SKM-1 (cell line): ENCODE results near the gene TAS2R60.
"Not testable (repeated sequence)": the region's sequence is repeated elsewhere in the genome, so short reads cannot be mapped to it uniquely, and the experiment has no call there.

Source experiments
- DNase-seq: peaks from one replicate; lab custom pipeline; 2025; ENCODE audit not compliant: unreplicated experiment; lab: John Stamatoyannopoulos, UW

TAS2R60 gene

GRCh38 chr7:143472071-143472689 lies 28.9 kb downstream of the TAS2R60 start:
- DNase-seq = not testable (repeated sequence)

GRCh38 chr7:143477501-143478150 lies 34.4 kb downstream of the TAS2R60 start, which contains the start of gene TAS2R41:
Gene TAS2R41 (plus strand): TSS chr7:143477873. CDS start chr7:143477873, 0 bp downstream.
- no peak for DNase-seq

GRCh38 chr7:143479055-143479766 lies 36.0 kb downstream of the TAS2R60 start:
- no peak for DNase-seq

- DNase-seq = no peak
These were observed 37.2 kb downstream of the TAS2R60 start for GRCh38 chr7:143480501-143480900.

- DNase-seq = no peak
These were observed 40.9 kb downstream of the TAS2R60 start for GRCh38 chr7:143484119-143484518.

- DNase-seq = peak; percentile 62
These were observed 41.8 kb downstream of the TAS2R60 start for GRCh38 chr7:143485094-143485493.

- no peak for DNase-seq
These were observed 42.2 kb downstream of the TAS2R60 start for GRCh38 chr7:143485500-143485899.

- DNase-seq = not testable (repeated sequence)
These were observed 43.0 kb downstream of the TAS2R60 start for GRCh38 chr7:143486266-143486665.

- no peak for DNase-seq
These were observed 43.8 kb downstream of the TAS2R60 start for GRCh38 chr7:143487061-143487460.

GRCh38 chr7:143487566-143487965 lies 44.3 kb downstream of the TAS2R60 start:
- no peak for DNase-seq

GRCh38 chr7:143490717-143491306 lies 47.6 kb downstream of the TAS2R60 start:
- no peak for DNase-seq

- no peak for DNase-seq
These were observed 48.8 kb downstream of the TAS2R60 start for GRCh38 chr7:143492043-143492471.

- no peak for DNase-seq
These were observed 49.8 kb downstream of the TAS2R60 start for GRCh38 chr7:143492799-143493739.

GRCh38 chr7:143493751-143494150 lies 50.5 kb downstream of the TAS2R60 start:
- DNase-seq = no peak
